ENCODE data around the gene TTI1.

DNA sequence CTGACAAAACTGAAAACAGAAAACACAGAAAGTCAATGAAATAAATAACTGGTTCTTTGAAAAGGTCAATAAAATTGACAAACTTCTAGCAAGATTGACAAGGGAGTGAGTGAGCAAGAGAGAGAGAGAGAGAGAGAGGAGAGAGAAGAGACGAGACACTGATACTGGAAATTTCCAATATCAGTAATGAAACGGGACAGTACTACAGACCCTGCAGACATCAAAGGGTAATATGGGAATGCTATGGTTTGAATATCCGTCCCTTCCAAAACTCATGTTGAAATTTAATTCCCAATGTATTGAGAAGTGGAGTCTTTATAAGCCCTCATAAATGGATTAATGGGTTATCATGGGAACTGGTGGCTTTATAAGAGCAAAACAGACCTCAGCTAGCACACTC, 3.8 kb downstream of the TTI1 start:
- no peak for TF ChIP-seq EP300 (IDR thresholded peaks at IDR 0.05)
- TF ChIP-seq, protein P1, sequence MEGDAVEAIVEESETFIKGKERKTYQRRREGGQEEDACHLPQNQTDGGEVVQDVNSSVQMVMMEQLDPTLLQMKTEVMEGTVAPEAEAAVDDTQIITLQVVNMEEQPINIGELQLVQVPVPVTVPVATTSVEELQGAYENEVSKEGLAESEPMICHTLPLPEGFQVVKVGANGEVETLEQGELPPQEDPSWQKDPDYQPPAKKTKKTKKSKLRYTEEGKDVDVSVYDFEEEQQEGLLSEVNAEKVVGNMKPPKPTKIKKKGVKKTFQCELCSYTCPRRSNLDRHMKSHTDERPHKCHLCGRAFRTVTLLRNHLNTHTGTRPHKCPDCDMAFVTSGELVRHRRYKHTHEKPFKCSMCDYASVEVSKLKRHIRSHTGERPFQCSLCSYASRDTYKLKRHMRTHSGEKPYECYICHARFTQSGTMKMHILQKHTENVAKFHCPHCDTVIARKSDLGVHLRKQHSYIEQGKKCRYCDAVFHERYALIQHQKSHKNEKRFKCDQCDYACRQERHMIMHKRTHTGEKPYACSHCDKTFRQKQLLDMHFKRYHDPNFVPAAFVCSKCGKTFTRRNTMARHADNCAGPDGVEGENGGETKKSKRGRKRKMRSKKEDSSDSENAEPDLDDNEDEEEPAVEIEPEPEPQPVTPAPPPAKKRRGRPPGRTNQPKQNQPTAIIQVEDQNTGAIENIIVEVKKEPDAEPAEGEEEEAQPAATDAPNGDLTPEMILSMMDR (IDR thresholded peaks at IDR 0.05): no peak
- TF ChIP-seq POLR2A (IDR thresholded peaks at IDR 0.05): no peak

All from tibial nerve (tissue), 4 donors.